Daoy (cell line): Measurements from ENCODE around the gene TUBGCP2. TPM values are rescaled to one million over a fixed set of nuclear protein-coding genes. Genes with fewer than 3 reads are reported as not detected.

Experiments
- DNase-seq: peaks from one replicate; pipeline ENCODE4 v3.0.0-alpha.2; 2015; ENCODE audit warnings: low read depth
- total RNA-seq: library from RNA; depleted of rRNA; stranded (reverse); fragments of >200 nt; shearing (Covaris generic); gene quantifications from 2 replicates; pipeline ENCODE4 v1.2.3, GENCODE V29; 2014

TUBGCP2 gene
- total RNA-seq, 1 experiment from 2014 or later, result 19.8 TPM

DNA sequence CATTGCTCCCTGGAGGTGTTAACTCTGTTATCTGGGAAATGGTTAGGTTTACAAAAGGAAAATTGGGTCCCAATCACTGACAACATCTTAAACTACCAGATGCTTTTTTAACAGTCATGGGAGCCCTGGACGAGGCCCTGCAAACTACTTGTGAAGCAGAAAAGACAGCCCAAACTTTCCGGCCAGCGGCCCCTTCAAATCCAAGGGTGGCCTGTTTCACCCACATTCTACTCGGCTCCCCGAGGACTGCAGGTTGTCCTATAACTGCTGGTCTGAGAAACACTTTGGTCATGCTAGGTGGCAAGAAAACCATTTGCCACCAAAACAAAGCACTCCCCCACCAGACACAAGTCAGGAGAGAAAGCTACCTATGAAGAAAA is 2.6 kb downstream of the TUBGCP2 start:
- no peak for DNase-seq

DNA sequence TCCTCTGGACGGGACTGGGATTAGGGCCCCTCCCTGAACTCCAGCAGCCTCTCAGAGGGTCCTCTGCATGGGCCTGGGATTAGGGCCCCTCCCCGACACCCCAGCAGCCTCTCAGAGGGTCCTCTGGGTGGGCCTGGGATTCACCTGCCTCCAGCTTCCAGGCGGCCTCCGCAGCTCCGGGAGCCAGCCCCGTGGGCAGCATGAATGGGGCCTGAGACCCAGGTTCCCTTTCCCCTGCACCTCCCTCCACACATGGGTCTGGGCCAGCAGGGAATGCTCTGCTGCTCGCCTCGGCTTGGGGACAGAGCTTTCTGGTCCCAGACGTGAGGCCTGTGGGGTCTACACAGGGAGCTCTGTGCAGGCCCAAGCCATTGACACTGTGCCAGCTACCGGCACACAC is 5.5 kb downstream of the TUBGCP2 start:
- DNase-seq, result no peak

DNA sequence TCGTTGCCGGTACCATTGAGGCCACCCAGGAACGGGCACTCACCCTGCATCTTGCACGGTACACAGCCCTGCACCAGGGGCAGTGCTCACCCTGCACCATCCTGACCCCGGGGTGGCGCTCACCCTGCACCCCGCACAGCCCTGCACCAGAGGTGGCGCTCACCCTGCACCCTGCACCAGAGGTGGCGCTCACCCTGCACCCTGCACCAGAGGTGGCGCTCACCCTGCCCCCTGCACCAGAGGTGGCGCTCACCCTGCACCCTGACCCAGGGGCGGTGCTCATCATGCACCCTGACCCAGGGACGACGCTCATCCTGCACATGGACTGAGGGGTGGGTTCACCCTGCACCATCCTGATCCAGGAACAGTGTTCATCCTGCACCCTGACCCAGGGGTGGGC is 6.4 kb downstream of the TUBGCP2 start:
- DNase-seq, result no peak

DNA sequence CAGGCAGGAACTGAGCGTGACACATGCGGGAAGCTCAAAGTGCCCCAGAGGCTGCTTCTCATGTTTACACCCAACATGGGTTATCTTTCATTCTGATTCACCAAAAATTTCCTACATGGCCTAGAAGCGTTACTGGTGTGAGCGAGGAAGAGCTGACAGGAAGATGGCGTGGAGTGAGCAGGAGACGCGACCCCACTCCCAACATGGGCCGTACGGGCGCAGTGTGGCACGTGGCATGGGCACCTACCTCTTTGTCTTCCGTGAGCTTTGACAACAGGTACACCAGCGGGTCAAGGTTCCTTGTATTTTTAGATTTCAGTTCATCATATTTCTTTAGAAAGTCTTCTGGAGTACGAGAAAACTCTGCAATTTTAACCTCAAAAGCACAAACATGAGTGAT is 8.9 kb downstream of the TUBGCP2 start:
- no peak for DNase-seq

DNA sequence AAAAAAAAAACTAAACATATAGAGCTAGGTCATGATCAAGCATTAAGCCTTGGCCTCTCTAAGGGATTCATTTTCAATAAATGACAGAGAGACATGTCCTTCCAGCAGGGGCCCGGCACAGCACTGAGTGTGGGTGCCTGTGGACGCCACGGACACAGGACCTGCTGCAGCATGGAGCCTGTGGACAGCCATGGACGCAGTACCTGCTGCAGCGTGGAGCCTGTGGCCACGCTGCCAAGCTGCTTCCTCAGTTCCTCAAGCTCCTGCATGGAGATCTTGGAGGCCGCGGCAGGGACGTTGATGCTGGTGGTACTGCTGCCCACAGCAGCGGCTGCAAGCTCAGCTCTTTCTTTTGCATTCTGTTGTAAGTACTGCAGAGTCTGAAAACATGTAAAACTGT is 9.4 kb downstream of the TUBGCP2 start:
- no peak for DNase-seq

DNA sequence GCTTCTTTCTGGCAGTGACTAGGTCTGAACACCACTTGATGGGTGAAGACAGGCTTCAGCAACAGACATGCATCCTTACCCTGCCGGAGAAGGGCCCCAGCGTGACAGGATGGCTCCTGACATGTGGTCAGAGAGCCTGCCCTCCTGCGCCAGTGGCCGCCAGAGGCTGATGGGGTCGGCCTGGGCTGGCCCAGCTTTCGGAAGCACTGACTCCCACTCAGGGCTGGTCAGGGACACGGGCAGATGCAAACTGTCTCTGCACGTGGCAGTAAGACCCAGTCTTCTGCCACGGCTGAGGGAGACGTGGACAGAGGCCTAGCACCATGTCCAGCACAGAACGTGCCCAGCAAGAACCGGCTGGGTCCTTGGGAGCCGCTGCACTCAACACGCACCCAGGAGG is 10.2 kb downstream of the TUBGCP2 start:
- DNase-seq, result no peak

DNA sequence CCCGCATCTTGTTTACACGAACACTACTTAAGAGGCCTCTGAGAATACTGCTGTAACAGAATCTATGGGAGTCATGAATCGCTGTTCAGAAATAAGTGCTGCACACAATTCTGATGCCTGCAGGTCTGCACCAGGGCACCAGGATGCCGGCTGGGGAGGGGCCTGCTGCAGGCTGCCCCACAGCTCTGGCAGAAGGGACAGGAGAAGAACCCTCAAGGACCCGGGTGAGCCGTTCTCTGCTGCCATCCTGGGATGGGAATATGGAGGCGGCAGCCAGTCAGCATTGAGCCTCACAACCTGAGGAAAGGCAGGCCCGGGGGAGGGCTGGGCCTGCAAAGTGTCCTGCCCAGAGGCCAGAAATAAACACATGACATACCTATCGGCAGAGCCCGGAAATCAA is 11.2 kb downstream of the TUBGCP2 start:
- no peak for DNase-seq

DNA sequence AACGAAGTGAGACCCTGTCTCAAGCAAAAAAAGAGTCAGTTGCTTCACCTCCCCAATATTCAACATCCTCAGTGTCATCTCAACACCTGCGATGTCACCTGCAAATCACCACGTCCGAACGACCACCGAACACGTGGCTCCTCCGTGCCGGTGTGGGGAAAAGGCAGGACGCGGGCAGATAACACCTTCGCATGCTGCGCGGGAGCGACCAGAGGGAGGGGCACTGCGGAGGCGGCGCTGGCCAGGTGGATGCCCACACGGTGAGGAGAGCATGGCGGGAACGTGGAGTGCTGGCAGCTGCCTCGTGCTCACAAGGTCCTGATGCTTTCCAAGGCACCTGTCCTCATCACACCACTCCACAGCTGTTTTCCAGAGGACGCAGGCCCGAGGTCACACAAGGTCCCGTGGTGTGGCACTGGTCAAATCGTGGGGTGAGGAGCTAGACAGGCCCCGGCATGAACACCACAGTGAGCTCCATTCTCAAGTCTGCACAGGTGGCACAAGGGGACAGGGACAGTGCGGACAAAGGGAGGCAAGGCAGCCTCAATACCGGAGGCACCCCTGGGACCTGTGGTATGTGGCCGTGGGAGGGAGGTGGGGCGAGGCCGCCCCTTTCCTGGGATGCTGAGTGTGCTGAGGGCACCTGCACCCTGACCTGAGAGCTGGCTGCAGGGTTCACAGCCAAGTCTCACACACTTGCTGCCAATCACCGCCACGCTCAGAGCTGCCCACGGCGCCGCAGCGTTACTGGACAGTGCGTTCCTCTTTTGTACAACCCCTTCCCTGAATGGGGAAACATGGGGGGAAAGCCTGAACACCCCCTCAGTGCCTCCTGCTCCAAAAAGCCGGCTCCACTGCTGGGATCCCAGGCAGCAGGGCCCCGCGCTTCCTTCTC is 13.0 kb downstream of the TUBGCP2 start:
- no peak for DNase-seq

DNA sequence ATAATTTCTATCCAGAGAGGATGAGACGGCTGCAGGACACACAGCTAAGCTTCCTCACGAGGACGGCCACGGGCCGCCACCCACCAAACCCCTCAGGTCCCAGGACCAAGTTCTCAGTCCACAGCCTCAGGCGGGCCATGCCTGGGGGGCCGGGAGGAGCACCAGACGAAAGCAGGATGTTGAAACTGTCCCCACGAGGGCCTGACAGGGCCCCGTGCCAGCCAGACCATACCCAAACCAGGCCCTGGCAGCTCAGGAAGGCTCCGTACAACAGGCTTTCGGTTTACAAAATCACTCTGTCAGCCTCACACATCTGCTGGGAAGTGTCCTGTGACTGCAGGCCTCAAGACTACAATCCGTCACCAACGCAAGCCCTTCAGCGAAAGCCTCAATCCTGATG is 14.5 kb downstream of the TUBGCP2 start:
- no peak for DNase-seq

DNA sequence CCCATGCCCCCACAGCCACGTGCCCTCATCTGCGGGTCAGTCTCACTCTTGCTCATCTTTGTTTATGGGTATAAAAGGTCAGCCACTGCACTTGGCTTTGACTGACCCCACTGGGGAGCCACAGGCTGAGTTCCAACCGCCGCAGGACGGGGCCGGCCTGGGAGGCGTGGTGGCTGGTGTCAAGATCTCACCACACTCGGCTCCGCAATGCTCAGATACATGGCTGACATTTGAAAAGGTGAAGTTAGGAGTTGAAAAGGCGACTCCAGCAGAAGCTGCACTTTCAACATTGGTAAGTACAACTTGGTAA is 14.9 kb downstream of the TUBGCP2 start:
- no peak for DNase-seq

DNA sequence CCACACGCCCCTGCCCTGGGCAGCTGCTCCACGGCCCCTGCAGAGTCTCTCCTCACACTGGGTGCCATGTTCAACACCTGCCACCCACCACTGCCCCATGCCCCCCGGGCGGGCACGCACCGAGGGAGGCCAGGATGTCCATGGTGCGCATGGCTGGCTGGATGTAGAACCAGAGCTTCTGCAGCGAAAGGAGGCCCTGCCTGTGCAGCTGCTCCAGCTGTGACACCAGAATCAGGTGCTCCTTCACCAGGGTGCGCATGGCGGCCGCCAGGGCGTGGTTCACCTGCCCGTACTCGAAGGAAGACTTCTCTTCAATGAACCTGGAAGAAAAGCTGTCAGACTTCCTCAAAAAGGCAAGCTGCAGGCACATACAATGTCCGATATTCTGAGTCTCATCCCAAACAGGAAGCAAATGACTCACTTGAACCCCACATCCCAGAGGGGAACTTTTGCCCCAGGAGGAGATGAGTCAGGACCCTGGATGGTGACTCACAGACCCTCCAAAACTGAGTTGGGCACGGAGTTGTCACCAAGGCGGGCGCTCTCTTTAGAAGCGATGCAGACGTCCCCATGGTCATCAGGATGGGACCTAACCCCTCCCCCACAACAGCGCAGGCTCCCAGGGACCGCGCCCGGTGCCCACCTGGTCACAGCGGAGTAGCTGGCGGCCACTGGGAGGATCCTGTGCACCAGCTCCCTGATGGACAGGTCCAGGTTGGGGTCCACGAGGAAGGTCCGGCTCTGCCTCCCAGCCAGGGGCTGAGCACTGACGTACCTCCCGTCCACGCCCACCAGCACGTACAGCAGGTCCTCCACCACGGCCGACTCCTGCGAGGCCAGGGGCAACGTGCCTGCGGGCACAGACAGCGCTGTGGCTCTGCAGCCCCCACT is 15.5 kb downstream of the TUBGCP2 start:
- DNase-seq, result peak; percentile 87

DNA sequence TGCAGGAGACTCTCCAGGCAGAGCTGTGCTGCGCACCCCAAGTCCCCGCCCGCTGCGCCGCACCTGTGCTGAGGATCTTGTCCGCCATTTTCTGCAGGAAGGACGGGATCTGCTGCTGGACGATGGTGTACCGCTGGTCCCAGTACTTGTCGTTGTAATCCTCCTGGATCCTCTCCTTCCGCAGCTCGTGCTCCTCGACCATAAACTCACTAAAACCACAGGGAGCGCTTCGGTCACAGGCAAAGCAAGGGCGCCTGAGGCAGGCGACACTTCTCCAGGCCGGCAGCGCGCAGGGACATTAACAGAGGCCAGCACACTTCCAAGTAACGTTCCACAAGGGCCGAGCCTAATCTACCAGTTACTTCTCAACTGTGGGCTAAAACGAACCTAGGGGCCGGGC is 18.9 kb downstream of the TUBGCP2 start:
- no peak for DNase-seq

DNA sequence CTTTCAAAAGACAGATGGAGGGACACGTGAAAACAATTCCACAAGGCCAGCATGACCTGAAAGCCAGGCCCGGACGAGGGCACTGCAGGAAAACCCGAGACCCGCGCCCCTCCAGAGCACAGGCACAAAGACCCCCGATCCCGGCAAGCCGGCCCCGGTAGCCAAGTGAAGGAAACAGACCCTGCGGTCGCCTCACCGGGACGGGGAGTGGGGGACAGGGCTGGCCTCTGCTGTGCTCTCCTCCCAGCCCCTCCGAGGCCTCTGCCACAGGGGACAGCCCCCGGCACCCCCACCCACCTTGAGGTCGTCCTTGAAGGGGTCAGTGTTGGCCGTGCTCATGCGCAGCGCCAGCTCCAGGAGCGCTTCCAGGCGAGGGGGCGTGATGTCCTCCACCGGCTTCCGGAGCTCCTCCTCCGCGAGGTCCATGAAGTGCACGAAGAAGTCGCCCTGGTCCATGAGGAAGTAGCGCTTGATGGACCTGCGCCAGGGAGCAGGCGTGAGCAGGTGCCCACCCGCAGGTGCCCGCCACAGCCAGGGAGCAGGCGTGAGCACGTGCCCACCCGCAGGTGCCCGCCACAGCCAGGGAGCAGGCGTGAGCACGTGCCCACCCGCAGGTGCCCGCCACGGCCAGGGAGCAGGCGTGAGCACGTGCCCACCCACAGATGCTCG is 20.7 kb downstream of the TUBGCP2 start:
- DNase-seq, result no peak

DNA sequence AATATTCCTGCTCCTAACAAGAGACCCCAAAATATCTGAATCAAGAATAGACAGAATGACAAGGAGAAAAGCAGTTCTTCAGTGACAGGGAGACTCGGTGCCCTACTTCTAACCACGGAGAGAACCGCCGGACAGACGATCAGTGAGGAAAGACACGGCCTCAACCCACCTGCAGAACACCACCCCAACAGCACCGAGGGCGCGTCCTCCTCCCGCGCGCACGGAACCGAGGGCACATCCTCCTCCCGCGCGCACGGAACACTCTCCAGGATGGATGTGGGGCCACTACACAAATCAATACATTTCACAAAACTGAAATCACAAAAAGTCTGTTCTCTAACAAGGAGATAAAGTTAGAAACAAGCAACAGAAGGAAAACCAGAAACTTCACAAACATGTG is 22.3 kb downstream of the TUBGCP2 start:
- no peak for DNase-seq

DNA sequence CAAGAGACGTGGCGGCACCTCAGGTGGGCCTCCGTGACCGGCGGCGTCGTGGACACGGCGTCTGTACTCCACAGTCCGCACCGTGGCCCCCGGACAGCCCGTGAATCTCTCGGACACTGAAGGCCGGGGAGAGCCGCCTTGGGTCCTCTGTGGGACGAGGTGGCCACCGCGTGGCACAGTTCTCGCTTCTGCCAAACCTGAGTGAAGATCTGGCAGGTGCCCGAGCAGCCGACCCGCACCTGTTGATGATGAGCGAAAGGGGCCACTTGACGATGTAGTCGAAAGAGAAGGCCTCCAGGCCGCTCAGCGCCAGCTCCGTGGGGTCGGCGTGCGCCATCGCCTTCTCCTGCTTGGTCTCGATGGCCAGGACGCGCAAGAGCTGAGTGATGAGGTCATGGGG is 23.5 kb downstream of the TUBGCP2 start:
- no peak for DNase-seq

DNA sequence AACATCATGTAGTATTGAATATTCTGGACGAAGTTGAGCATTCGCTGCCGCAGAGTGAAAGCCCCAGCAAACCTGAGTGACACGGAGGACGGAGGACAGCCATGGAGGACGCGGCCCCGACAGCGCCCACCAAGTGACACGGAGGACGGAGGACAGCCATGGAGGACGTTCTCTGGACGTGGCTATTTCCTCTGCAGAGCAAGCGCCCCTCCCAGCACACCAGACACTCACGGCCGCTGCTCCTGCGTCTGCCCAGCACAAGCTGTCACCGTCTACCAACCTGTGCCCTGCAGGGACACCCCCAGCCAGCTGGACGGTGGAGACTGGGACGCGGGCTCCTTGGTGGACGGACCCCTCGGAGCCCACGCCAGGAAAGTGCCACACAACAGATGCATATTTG is 24.7 kb downstream of the TUBGCP2 start:
- no peak for DNase-seq

DNA sequence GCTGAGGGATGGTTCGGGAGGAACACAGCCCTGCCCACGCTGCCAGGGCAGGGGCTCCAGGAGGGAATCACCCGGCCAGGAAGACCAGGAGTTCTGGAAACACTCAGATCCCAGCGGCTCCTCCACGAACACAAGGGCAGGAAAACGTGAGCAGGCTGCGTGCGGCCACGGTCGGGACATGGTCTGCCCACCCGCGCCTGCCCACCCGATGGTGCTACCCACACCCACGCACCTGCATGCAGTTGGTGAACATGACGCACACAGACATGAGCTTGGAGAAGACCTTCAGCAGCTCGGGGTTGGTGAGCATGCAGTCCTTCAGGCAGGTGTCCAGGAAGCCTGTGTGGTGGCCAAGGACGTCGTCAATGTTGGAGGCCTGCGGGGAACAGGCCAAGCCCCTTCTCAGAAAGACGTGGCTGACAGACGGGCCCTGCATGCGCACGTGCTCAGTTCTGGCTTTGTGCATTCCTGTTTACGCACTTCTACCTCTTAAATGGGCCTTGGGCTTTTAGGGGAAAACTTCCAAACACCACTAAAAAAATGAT is 25.8 kb downstream of the TUBGCP2 start:
- no peak for DNase-seq

DNA sequence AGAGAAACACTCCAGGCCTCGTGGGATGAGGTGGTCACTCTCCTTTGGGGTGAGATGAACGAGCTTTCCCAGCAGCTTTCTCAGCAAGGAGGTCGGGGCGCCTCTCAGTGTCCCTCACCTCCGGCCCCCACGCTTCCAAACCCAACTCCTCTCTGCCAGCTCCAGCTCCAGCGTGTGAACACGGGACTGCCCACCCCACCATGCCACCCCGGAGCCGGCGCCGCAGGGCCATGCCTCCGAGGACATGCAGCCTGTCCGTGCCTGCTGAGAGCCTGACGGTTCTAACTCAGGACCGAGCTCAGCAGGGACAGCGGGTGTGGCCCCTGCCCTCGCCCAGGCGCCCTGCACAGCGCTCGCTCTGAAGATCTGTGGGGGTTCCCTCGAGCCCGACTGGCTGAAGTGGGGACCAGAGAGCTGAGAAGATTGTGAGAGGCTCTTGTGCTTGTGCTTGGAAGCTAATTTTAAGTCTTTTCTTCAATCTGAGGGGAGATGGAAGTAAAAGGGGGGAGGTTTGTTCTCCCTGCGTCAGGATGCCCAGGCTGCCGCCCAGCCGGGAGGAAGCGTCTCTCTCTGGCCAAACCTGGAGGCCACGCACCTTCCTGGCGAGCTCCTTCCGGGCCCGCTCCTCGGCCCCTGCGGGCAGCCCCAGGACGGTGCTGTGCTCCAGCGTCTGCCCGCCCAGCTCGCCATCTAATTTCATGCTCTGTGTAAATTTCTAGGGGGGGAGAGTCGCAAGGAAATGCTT is 26.9 kb downstream of the TUBGCP2 start:
- DNase-seq, result no peak

DNA sequence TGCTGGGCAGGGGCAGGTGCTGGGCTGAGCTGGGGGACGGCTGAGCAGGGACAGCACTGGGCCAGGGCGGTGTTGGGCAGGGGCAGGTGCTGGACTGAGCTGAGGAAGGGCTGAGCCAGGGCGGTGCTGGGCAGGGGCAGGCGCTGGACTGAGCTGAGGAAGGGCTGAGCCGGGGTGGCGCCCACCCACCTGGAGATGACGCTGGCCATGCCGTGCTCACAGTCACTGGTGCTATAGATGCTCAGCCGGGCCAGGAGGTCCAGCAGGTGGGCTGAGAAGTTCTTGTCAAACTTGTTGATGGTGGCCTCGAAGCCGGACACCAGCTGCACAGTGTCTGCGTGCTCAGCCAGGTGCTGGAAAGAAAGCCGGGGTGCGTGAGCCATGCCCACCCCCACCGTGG is 27.6 kb downstream of the TUBGCP2 start:
- no peak for DNase-seq

DNA sequence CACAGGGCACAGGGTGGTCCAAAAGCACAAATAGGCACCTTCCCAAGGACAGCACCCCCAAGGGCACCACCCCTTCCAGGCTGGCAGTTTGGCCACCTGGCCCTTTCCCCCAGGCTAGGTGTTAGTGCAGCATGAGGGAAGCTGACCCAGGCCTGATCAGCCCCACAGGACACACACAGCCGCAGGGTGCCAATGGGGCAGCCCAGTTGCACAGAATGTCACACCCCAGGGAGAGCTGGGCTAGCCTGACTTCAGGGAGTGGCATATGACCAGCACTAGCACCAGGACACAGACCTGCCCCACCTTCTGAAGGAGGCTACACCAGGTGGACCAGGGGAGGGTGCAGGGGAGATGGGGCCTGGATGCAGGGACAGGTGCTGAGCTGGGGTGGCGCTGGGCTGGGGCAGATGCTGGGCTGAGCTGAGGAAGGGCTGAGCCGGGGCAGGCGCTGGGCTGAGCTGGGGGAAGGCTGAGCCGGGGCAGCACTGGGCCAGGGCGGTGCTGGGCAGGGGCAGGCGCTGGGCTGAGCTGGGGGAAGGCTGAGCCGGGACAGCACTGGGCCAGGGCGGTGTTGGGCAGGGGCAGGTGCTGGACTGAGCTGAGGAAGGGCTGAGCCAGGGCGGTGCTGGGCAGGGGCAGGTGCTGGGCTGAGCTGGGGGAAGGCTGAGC is 28.1 kb downstream of the TUBGCP2 start:
- no peak for DNase-seq
